Fibroblast of villous mesenchyme (primary cell): Measurements from ENCODE around the gene TOR2A. TPM values are rescaled to one million over a fixed set of nuclear protein-coding genes. Genes with fewer than 3 reads are reported as not detected.

Experiments
- DNase-seq: peaks from one replicate; pipeline ENCODE4 v3.0.0-alpha.2; 2010; ENCODE audit warnings: low read depth
- H3K4me3 ChIP-seq: 2 replicates; pipeline ENCODE4 v1.5.1; 2011; ENCODE audit warnings: low read depth, mild to moderate bottlenecking, low read length
- total RNA-seq: library from RNA; depleted of rRNA; stranded (reverse); fragments of >200 nt; gene quantifications from 2 replicates; pipeline ENCODE4 v1.2.3, GENCODE V29; 2012
- TF ChIP-seq, protein P1 (sequence below): IDR thresholded peaks from 2 replicates; pipeline ENCODE4 v1.5.1; 2012; ENCODE audit warnings: low read depth, mild to moderate bottlenecking, low read length; ENCODE audit not compliant: insufficient read depth

TOR2A gene
- total RNA-seq, 1 donor, result 5.2 TPM

DNA sequence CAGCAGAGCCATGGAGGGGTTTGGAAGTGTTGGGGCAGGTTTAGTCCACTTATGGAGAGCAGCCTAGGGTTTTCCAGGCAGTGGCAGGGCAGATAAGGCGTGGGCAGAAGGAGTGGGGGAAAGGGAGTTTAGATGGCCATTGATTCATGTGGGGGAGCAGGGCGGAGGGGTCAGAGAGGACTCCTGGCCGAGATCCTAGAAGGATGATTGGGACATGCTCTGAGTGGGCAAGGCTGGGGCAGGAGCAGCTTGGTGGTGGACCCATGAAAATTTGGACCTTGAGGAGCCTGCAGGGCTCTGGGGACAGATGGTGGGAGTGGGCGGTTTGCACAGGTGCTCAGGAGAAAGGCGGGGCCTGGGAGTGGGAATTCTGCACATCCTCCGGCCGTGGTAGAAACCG, 18.1 kb upstream of the TOR2A start:
- DNase-seq, result no peak
- TF ChIP-seq, protein P1, sequence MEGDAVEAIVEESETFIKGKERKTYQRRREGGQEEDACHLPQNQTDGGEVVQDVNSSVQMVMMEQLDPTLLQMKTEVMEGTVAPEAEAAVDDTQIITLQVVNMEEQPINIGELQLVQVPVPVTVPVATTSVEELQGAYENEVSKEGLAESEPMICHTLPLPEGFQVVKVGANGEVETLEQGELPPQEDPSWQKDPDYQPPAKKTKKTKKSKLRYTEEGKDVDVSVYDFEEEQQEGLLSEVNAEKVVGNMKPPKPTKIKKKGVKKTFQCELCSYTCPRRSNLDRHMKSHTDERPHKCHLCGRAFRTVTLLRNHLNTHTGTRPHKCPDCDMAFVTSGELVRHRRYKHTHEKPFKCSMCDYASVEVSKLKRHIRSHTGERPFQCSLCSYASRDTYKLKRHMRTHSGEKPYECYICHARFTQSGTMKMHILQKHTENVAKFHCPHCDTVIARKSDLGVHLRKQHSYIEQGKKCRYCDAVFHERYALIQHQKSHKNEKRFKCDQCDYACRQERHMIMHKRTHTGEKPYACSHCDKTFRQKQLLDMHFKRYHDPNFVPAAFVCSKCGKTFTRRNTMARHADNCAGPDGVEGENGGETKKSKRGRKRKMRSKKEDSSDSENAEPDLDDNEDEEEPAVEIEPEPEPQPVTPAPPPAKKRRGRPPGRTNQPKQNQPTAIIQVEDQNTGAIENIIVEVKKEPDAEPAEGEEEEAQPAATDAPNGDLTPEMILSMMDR, result no peak
- no peak overlapping the region for H3K4me3 ChIP-seq

DNA sequence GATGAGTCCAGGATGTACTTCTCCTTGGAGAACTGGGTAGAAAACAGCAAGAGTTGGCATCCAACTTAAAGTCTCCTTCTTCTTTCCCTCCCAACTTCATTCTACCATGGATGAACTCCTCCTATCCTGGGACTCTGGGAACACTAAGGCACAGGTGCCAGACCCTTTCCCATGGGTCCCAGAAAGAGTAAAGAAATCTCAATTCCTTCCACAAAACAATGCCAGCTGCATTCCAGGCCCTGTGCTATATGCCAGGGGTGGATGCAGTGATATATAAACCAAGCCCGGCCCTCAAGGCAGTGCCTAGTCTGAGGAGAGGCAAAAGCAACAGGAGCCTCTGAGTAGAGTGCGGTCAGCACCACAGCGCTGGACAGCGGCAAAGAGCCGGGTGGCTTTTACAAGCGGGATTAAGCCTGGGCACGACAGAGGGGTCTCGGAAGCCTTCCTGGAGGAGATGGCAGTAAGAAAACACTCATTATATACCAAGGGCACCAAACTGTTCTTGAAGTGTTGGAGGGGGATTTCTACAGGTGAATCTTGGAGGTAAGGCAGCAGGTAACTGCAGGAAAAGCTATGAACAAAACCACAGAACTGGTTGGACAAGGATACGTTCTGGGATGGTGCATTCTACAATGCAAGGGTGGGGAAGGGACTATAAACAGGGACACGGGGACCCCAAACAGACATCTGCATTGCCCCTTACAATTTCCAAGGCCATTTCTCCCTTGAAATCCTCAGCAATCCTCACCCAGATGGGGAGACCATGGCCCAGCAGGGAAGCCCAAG, 16.4 kb upstream of the TOR2A start:
- H3K4me3 ChIP-seq, result no peak overlapping the region
- TF ChIP-seq, protein P1, result no peak
- DNase-seq, result peak; percentile 30

DNA sequence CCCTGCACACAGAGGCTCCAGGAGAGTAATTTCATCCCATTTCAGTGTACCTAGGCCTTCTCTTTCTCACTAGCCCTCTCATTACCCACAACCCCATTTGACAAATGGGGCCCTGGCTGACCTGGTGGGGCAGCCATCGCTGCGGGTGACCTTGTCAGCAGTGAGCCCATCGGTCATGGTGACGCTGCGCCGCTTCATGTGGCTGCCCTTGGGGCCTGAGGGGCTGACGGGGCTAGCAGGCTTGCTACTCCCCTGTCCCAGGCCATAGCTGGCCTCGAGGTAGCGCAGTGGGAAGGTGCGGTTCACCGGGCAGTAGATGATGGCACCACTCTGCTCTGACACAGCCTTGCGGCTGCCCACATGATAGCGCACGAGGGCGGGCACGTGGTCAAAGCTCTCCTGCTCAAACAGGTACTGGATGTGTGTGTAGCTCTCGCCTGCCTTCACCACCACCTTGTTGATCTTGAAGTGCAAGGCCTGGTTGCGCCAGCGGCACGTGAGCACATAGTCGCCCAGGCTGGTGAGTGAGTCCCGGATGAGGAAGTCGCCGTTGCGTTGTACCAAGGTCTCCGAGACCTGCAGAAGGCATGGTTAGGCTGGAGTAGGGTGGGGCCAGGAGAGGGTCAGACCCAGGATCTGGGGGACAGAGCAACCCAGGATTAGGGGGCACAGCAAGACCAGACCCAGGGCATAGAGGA, 14.1 kb upstream of the TOR2A start:
- H3K4me3 ChIP-seq, result no peak overlapping the region
- no peak for DNase-seq
- TF ChIP-seq, protein P1, result no peak

DNA sequence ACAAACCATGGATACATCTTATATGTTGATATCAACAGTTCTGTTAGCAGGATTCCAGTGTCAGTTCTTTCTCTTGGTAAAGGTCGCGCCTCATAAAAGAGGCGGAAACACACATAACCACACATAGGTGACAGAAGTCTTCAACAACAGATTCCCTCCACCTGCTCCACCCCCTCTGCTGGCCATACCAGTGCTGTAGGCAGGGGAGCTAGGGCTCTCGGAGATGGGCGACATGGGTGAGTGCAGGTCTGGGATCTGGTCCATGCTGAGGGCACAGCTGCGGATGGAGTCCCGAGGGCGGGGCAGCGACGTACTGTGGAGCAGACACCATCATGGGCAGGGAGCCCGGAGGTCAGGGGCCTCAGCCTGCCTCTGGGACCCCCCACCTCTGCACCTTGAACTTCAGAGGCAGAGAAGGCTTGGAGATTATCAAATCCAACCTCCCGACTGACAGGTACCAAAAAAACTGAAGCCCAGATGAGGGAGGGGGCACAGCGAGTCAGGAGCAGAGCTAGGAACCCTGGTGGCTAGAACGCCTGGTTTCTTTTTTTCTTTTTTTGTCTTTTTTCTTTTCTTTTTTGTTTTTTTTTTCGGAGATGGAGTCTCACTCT, 12.0 kb upstream of the TOR2A start:
- H3K4me3 ChIP-seq, result no peak overlapping the region
- TF ChIP-seq, protein P1, result no peak
- no peak for DNase-seq

DNA sequence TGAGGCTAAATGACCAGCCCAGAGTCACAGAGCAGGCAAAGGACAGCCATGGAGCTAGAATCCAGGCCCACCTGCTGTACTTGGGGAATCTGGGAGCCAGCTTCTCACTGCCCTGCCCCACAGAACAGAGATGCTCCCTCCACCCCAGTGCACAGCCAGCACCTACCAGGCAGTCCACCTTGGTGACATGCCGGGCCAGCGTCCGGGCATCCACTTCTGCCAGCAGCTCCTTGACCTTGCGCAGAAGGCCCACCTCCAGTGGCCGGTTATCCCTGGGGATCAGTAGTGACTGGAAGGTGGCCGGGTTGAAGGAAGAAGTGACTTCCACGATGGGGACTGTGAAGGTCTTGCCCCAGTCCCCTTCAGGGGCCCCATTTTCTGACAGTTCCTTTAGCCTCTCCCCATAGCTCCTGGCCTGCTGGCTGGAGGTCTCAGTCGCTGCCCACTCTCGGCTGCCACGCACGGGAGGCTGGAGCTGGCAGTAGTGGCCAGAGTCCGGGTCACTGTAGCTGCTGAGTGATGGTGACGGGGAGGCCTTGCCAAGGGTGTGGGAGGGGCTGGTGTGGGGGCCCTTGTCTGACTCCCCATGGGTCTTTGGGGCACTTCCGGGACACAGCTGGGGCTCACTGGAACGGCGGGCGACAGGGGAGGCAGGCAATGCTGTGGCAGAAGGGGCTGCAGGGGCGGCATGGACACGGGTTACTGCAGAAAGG, 9.5 kb upstream of the TOR2A start:
- DNase-seq, result no peak
- TF ChIP-seq, protein P1, result no peak
- H3K4me3 ChIP-seq, result no peak overlapping the region

DNA sequence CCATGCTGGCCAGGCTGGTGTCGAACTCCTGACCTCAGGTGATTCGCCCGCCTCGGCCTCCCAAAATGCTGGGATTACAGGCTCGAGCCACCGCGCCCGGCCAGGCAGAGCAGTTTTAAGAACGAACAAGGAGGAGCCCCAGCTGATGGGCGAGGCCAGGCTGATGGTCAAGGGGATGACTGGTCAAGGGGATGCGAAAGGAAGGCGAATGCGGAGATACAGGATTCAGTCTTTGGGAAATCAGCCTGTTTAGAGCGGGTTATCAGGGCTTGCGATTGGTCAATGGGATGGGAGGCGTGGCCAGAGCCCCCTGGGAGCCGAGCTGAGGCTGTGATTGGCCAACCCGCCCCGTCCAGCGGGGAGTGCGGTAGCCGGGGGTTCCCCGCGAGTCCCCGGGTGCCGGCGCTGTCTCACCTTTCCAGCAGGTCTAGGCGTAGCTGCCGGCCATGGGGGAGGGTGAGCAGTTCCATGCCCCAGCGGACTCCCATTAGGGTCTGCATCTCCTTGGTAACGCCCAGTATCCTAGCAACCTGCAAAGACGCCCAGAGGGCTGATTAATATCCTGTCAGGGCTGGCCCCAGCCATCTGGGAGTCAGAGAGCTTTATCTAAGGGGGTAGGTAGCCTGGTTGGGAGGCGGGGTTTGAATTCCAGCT, 7.5 kb upstream of the TOR2A start:
- H3K4me3 ChIP-seq, result no peak overlapping the region
- no peak for DNase-seq
- TF ChIP-seq, protein P1, result no peak
